HepG2 (cell line): ENCODE results near the gene S100A13. TPM values are rescaled to one million over a fixed set of nuclear protein-coding genes. Genes with fewer than 3 reads are reported as not detected.

ENCODE experiments used
- GMEB2 ChIP-seq: IDR thresholded peaks from 2 replicates; pipeline ENCODE4 v1.6.1; 2016; ENCODE audit warnings: missing biosample characterization, missing genetic modification reagents, low read depth
- HNRNPK ChIP-seq: fragments of 200-400 bp; formaldehyde crosslinking; IDR thresholded peaks from 2 replicates; pipeline ENCODE4 v1.6.1; 2018; ENCODE audit warnings: low read length, low read depth, moderate library complexity, mild to moderate bottlenecking; ENCODE audit not compliant: poor library complexity, severe bottlenecking
- PAXIP1 ChIP-seq: sonication (generic); formaldehyde crosslinking; conservative IDR thresholded peaks from 2 replicates; pipeline ENCODE4 v1.4.0; 2020; ENCODE audit warnings: mild to moderate bottlenecking, missing genetic modification reagents, moderate library complexity
- PRDM15 ChIP-seq: sonication (generic); formaldehyde crosslinking; IDR thresholded peaks from 2 replicates; pipeline ENCODE4 v1.4.0; 2020; ENCODE audit warnings: missing genetic modification reagents
- SNAPC4 ChIP-seq: sonication (generic); formaldehyde crosslinking; IDR thresholded peaks from 2 replicates; pipeline ENCODE4 v1.4.0; 2020; ENCODE audit warnings: mild to moderate bottlenecking, missing genetic modification reagents
- SRF ChIP-seq: IDR thresholded peaks from 2 replicates; pipeline ENCODE4 v1.6.1; 2011; ENCODE audit warnings: mild to moderate bottlenecking, low read depth, low read length, moderate library complexity
- STAG1 ChIP-seq: sonication (generic); formaldehyde crosslinking; IDR thresholded peaks from 2 replicates; pipeline ENCODE4 v1.4.0; 2020; ENCODE audit warnings: missing genetic modification reagents
- TFDP1 ChIP-seq: IDR thresholded peaks from 2 replicates; pipeline ENCODE4 v1.6.1; 2016; ENCODE audit warnings: missing compliant biosample characterization, missing genetic modification reagents, borderline replicate concordance
- ZFYVE20 ChIP-seq: sonication (generic); formaldehyde crosslinking; IDR thresholded peaks from 2 replicates; pipeline ENCODE4 v1.8.0; 2023; ENCODE audit warnings: low read depth, mild to moderate bottlenecking, moderate library complexity, missing genetic modification reagents, borderline replicate concordance
- ZNF124 ChIP-seq: sonication (generic); formaldehyde crosslinking; IDR thresholded peaks from 2 replicates; pipeline ENCODE4 v1.4.0; 2020; ENCODE audit warnings: missing genetic modification reagents
- ZNF558 ChIP-seq: sonication (generic); formaldehyde crosslinking; IDR thresholded peaks from 2 replicates; pipeline ENCODE4 v1.9.0; 2022; ENCODE audit warnings: mild to moderate bottlenecking, missing genetic modification reagents, borderline replicate concordance
- ZNF678 ChIP-seq: sonication (generic); formaldehyde crosslinking; IDR thresholded peaks from 2 replicates; pipeline ENCODE4 v1.4.0; 2020; ENCODE audit warnings: mild to moderate bottlenecking, missing genetic modification reagents
- polyA plus RNA-seq, 8 experiments: library from polyadenylated mRNA; depleted of rRNA in 3 of 8; stranded (reverse) in 7 of 8; unstranded in 1 of 8; fragments of >200 nt; fragmentation: Illumina TruSeq in 4 of 8; extraction: Trizol in 4 of 8; gene quantifications; 2 replicates each; pipeline versions ENCODE4 v1.2.1 to v1.2.3, GENCODE V29; 2011 to 2016; ENCODE audit warnings: low read depth in 4 of 8, missing spikeins in 1 of 8, mixed read lengths in 1 of 8; ENCODE audit not compliant: insufficient read depth in 1 of 8
- total RNA-seq, 5 experiments: library from RNA; depleted of rRNA; stranded (reverse); fragments of >200 nt; fragmentation: Illumina TruSeq; extraction: Trizol; gene quantifications; 2 replicates each; pipeline ENCODE4 v1.2.3, GENCODE V29; 2016; ENCODE audit warnings: low read depth in 1 of 5

S100A13 gene
- total and polyA plus RNA-seq, 2 of the 13 experiments (the other 11 are each of a cell fraction or from before 2014, with no cell fraction given), result 89.5 to 172 TPM

- TF ChIP-seq PRDM15 (no peak; the same call in 1 of the 2 replicates), ZNF558 (CRISPR knock-in tag) (0 out of 2 replicates have a peak, but pooled peaks have one; percentile 64), GMEB2 (0 out of 2 replicates have a peak, but pooled peaks have one; percentile 20), SNAPC4 (CRISPR knock-in tag) (0 out of 2 replicates have a peak, but pooled peaks have one; percentile 52), STAG1 (CRISPR knock-in tag) (no peak), ZNF124 (CRISPR knock-in tag) (no peak; the same call in 1 of the 2 replicates), ZNF678 (CRISPR knock-in tag) (no peak), HNRNPK (no peak), SRF (no peak), PAXIP1 (CRISPR knock-in tag) (peak; percentile 31; the same call in 1 of the 2 replicates), TFDP1 (peak; percentile 16; the same call in 1 of the 2 replicates), ZFYVE20 (CRISPR knock-in tag) (no peak)
Measured at GRCh38 chr1:153670859-153671627, 43.7 kb upstream of the S100A13 start, which contains the start of gene ILF2 (continued).
